Measurements from ENCODE around the gene SPATS2L. TPM values are rescaled to one million over a fixed set of nuclear protein-coding genes. Genes with fewer than 3 reads are reported as not detected.

Gene SPATS2L
- total RNA-seq, 1 experiment from 2014 or later = 47.3 TPM

- Histone ChIP-seq H3K9ac (ENCODE audit: extremely low read depth, insufficient read length, low read length) (no peak overlapping the region), H4K91ac (ENCODE audit: insufficient read length, low read depth, low read length) (no peak overlapping the region), H4K8ac (replicated peaks; ENCODE audit: insufficient read length, low read depth, low read length) (no peak overlapping the region), H2AK5ac (ENCODE audit: insufficient read length, low read length) (no peak overlapping the region), H3K27me3 (ENCODE audit: insufficient read depth, low read length) (no peaks in the 10 kb centered on the region), H4K20me1 (ENCODE audit: control insufficient read depth, insufficient read depth, insufficient read length) (no peaks in the 10 kb centered on the region), H2BK20ac (ENCODE audit: low read depth, low read length, poor library complexity, severe bottlenecking) (no peak overlapping the region), H3K23ac (ENCODE audit: insufficient read length, low read depth, low read length) (no peak overlapping the region), H3K79me2 (ENCODE audit: insufficient read depth, low read length) (no peaks in the 10 kb centered on the region), H2AFZ (ENCODE audit: low read length) (no peak overlapping the region), H3T11ph (ENCODE audit: low read length) (no peak overlapping the region), H4K5ac (ENCODE audit: insufficient read length, low read depth, low read length) (no peak overlapping the region), H3K56ac (ENCODE audit: insufficient read length, low read depth, low read length) (no peak overlapping the region), H3K14ac (ENCODE audit: insufficient read depth, low read length) (no peak overlapping the region), H3K9me3 (ENCODE audit: control insufficient read depth, low read depth, low read length) (no peaks in the 10 kb centered on the region), H3K79me1 (ENCODE audit: insufficient read depth, low read depth, low read length, poor library complexity, severe bottlenecking) (no peaks in the 10 kb centered on the region), H3K4me2 (ENCODE audit: insufficient read depth, insufficient read length, low read length) (no peak overlapping the region), H3K27ac (ENCODE audit: insufficient read length, low read depth, low read length) (no peak overlapping the region), H3K23me2 (ENCODE audit: insufficient read length, low read depth, low read length, poor library complexity, severe bottlenecking) (no peaks in the 10 kb centered on the region), H3K4ac (ENCODE audit: low read depth, low read length) (no peak overlapping the region), H3K18ac (ENCODE audit: insufficient read length, low read depth, low read length) (no peak overlapping the region), H2BK15ac (ENCODE audit: low read depth, low read length) (no peak overlapping the region), H2BK12ac (ENCODE audit: insufficient read length, low read depth, low read length) (no peak overlapping the region), H2BK5ac (ENCODE audit: insufficient read length, low read length) (no peak overlapping the region), H2BK120ac (ENCODE audit: low read depth, low read length, poor library complexity, severe bottlenecking) (no peak overlapping the region), H3K4me1 (ENCODE audit: insufficient read depth, low read length) (no peaks in the 10 kb centered on the region)
- H3K36me3 Mint-ChIP-seq (ENCODE audit: insufficient read depth in 1 of 3, low read depth in 3 of 3) = no peaks in the 10 kb centered on the region; a peak in 2 of 7 replicates
- peaks cover 0 to 3% of the 10 kb centered on the region in 2 experiments; a peak in 2 of 4 replicates for H3K4me1 Mint-ChIP-seq
- H3K4me3 Mint-ChIP-seq = no peak overlapping the region
- DNase-seq = no peak
- no peaks in the 10 kb centered on the region for H3K27me3 Mint-ChIP-seq (ENCODE audit: low read depth)
- H3K27ac Mint-ChIP-seq = no peak overlapping the region
- H3K9me3 Mint-ChIP-seq = peaks cover 2 to 3% of the 10 kb centered on the region in 2 experiments; a peak in 2 of 5 replicates
- no CpG with 5 or more reads among the region's 1 CpG for WGBS (ENCODE audit: extremely low coverage, insufficient read length, low lambda C conversion rate)
- TF ChIP-seq, protein P1, sequence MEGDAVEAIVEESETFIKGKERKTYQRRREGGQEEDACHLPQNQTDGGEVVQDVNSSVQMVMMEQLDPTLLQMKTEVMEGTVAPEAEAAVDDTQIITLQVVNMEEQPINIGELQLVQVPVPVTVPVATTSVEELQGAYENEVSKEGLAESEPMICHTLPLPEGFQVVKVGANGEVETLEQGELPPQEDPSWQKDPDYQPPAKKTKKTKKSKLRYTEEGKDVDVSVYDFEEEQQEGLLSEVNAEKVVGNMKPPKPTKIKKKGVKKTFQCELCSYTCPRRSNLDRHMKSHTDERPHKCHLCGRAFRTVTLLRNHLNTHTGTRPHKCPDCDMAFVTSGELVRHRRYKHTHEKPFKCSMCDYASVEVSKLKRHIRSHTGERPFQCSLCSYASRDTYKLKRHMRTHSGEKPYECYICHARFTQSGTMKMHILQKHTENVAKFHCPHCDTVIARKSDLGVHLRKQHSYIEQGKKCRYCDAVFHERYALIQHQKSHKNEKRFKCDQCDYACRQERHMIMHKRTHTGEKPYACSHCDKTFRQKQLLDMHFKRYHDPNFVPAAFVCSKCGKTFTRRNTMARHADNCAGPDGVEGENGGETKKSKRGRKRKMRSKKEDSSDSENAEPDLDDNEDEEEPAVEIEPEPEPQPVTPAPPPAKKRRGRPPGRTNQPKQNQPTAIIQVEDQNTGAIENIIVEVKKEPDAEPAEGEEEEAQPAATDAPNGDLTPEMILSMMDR (conservative IDR thresholded peaks at IDR 0.05) = no peak
Observed at GRCh38 chr2:200286578-200286977, 19.9 kb upstream of the SPATS2L start.
